Neural cell (in vitro differentiated cells): ENCODE measurements around the gene ATP2B1. TPM values are rescaled to one million over a fixed set of nuclear protein-coding genes. Genes with fewer than 3 reads are reported as not detected.

Experiments used
- H2AFZ ChIP-seq: fragments of 200-600, 300-800 bp; sonication (generic), shearing (Covaris generic); 2 replicates; pipeline ENCODE4 v1.6.0; 2014; ENCODE audit warnings: low read depth, mild to moderate bottlenecking, antibody characterized with exemption, low read length, moderate library complexity
- H3F3A ChIP-seq: fragments of 200-600 bp; shearing (Covaris generic); 2 replicates; pipeline ENCODE4 v1.6.1; 2016; ENCODE audit warnings: mild to moderate bottlenecking, moderate library complexity, mixed read lengths, antibody characterized with exemption, low read length; ENCODE audit not compliant: insufficient read depth, poor library complexity, severe bottlenecking
- H3K27ac ChIP-seq: fragments of 200-600, 300-800 bp; sonication (generic), shearing (Covaris generic); 2 replicates; pipeline ENCODE4 v1.5.1; 2014; ENCODE audit warnings: mild to moderate bottlenecking, low read length, moderate library complexity
- H3K27me3 ChIP-seq: fragments of 300-800, 200-600 bp; sonication (generic), shearing (Covaris generic); 2 replicates; pipeline ENCODE4 v1.6.0; 2014; ENCODE audit warnings: mild to moderate bottlenecking, low read depth, low read length, moderate library complexity; ENCODE audit not compliant: insufficient read depth
- H3K36me3 ChIP-seq: fragments of 300-800, 200-600 bp; sonication (generic), shearing (Covaris generic); 2 replicates; pipeline ENCODE4 v1.5.1; 2014; ENCODE audit warnings: mild to moderate bottlenecking, antibody characterized with exemption, low read length, moderate library complexity; ENCODE audit not compliant: insufficient read depth
- H3K4me2 ChIP-seq: fragments of 300-800, 200-600 bp; sonication (generic), shearing (Covaris generic); 2 replicates; pipeline ENCODE4 v1.6.0; 2014; ENCODE audit warnings: mild to moderate bottlenecking, low read length
- H3K4me3 ChIP-seq: fragments of 300-800, 200-600 bp; sonication (generic), shearing (Covaris generic); 2 replicates; pipeline ENCODE4 v1.5.1; 2014; ENCODE audit warnings: mild to moderate bottlenecking, low read length, moderate library complexity
- H3K79me2 ChIP-seq: fragments of 200-600 bp; shearing (Covaris generic); replicated peaks from 2 replicates; pipeline ENCODE4 v1.6.0; 2014; ENCODE audit warnings: mild to moderate bottlenecking, low read length, moderate library complexity; ENCODE audit not compliant: insufficient read depth
- H3K9ac ChIP-seq: fragments of 300-800, 200-600 bp; sonication (generic), shearing (Covaris generic); 2 replicates; pipeline ENCODE4 v1.6.1; 2016; ENCODE audit warnings: mild to moderate bottlenecking, low read length, mixed read lengths
- H3K9me2 ChIP-seq: fragments of 200-600 bp; shearing (Covaris generic); 2 replicates; pipeline ENCODE4 v1.6.1; 2016; ENCODE audit warnings: mild to moderate bottlenecking, low read length, mixed read lengths; ENCODE audit not compliant: insufficient read depth
- H3K9me3 ChIP-seq: fragments of 200-600, 300-800 bp; sonication (generic), shearing (Covaris generic); 2 replicates; pipeline ENCODE4 v1.6.1; 2016; ENCODE audit warnings: mild to moderate bottlenecking, mixed run types, low read length, moderate library complexity, mixed read lengths
- H4K20me1 ChIP-seq: fragments of 200-600 bp; shearing (Covaris generic); 2 replicates; pipeline ENCODE4 v1.6.1; 2016; ENCODE audit warnings: mild to moderate bottlenecking, mixed run types; ENCODE audit not compliant: insufficient read depth
- CTCF ChIP-seq: fragments of 450-650 bp; IDR thresholded peaks from 2 replicates; pipeline ENCODE4 v1.5.1; 2014; ENCODE audit warnings: antibody characterized with exemption, mild to moderate bottlenecking, moderate library complexity; ENCODE audit not compliant: poor library complexity, severe bottlenecking
- EP300 ChIP-seq: fragments of 450-650 bp; conservative IDR thresholded peaks from 2 replicates; pipeline ENCODE4 v1.6.1; 2014; ENCODE audit warnings: antibody characterized with exemption, mild to moderate bottlenecking, moderate library complexity; ENCODE audit not compliant: poor library complexity, severe bottlenecking
- EZH2 ChIP-seq: fragments of 200-600, 300-800 bp; shearing (Covaris generic), sonication (generic); IDR thresholded peaks from 2 replicates; pipeline ENCODE4 v1.6.1; 2014; ENCODE audit warnings: antibody characterized with exemption, low read length, borderline replicate concordance, mild to moderate bottlenecking; ENCODE audit not compliant: insufficient read depth, poor library complexity, severe bottlenecking
- MXI1 ChIP-seq: fragments of 450-650 bp; conservative IDR thresholded peaks from 2 replicates; pipeline ENCODE4 v1.6.1; 2014; ENCODE audit warnings: antibody characterized with exemption, mild to moderate bottlenecking; ENCODE audit not compliant: poor library complexity, severe bottlenecking
- POLR2AphosphoS5 ChIP-seq: IDR thresholded peaks from 2 replicates; pipeline ENCODE4 v1.6.1; 2012
- RAD21 ChIP-seq: fragments of 450-650 bp; conservative IDR thresholded peaks from 2 replicates; pipeline ENCODE4 v1.6.1; 2014; ENCODE audit warnings: antibody characterized with exemption, mild to moderate bottlenecking, moderate library complexity
- REST ChIP-seq: IDR thresholded peaks from 2 replicates; pipeline ENCODE4 v1.6.1; 2012; ENCODE audit warnings: borderline replicate concordance
- SMC3 ChIP-seq: fragments of 450-650 bp; conservative IDR thresholded peaks from 2 replicates; pipeline ENCODE4 v1.6.1; 2014; ENCODE audit warnings: antibody characterized with exemption, mild to moderate bottlenecking, moderate library complexity; ENCODE audit not compliant: poor library complexity
- TAF1 ChIP-seq: IDR thresholded peaks from 2 replicates; pipeline ENCODE4 v1.6.1; 2012; ENCODE audit warnings: low read depth
- polyA plus RNA-seq: library from polyadenylated mRNA; depleted of rRNA; stranded (reverse); fragments of >200 nt; gene quantifications from 2 replicates; pipeline ENCODE4 v1.2.3, GENCODE V29; 2014

ATP2B1 gene
- polyA plus RNA-seq, 1 donor from 2014 or later, result 139 TPM

- no peaks in the 10 kb centered on the region for H3K9me2 ChIP-seq
- no peak overlapping the region for H2AFZ ChIP-seq
- H3K27me3 ChIP-seq, result no peaks in the 10 kb centered on the region
- H3K79me2 ChIP-seq, result no peaks in the 10 kb centered on the region
- no peak overlapping the region for H3K27ac ChIP-seq
- no peaks in the 10 kb centered on the region for H3K36me3 ChIP-seq
- H3K4me3 ChIP-seq, result no peak overlapping the region
- TF ChIP-seq POLR2AphosphoS5 (no peak), MXI1 (no peak), REST (no peak), SMC3 (no peak), CTCF (no peak), EZH2 (no peak), RAD21 (no peak), TAF1 (no peak), EP300 (no peak)
- H4K20me1 ChIP-seq, result no peaks in the 10 kb centered on the region
- no peak overlapping the region for H3K4me2 ChIP-seq
- no peak overlapping the region for H3K9ac ChIP-seq
- H3F3A ChIP-seq, result no peaks in the 10 kb centered on the region
- H3K9me3 ChIP-seq, result no peaks in the 10 kb centered on the region
Observed at GRCh38 chr12:89618113-89618862, 90.3 kb downstream of the ATP2B1 start.

GRCh38 chr12:89610366-89610765 is 98.3 kb downstream of the ATP2B1 start:
- no peaks in the 10 kb centered on the region for H4K20me1 ChIP-seq
- H3K9me3 ChIP-seq, result no peaks in the 10 kb centered on the region
- no peak overlapping the region for H2AFZ ChIP-seq
- no peaks in the 10 kb centered on the region for H3K79me2 ChIP-seq
- no peak overlapping the region for H3K4me2 ChIP-seq
- H3K27me3 ChIP-seq, result no peaks in the 10 kb centered on the region
- no peaks in the 10 kb centered on the region for H3K9me2 ChIP-seq
- H3K36me3 ChIP-seq, result peaks cover 15% of the 10 kb centered on the region
- TF ChIP-seq TAF1 (no peak), MXI1 (no peak), REST (no peak), POLR2AphosphoS5 (no peak), CTCF (no peak), EP300 (no peak), EZH2 (no peak), RAD21 (no peak), SMC3 (no peak)
- H3K9ac ChIP-seq, result no peak overlapping the region
- H3K27ac ChIP-seq, result no peak overlapping the region
- H3K4me3 ChIP-seq, result no peak overlapping the region
- no peaks in the 10 kb centered on the region for H3F3A ChIP-seq
